GM03348 (cell line): ENCODE data around the gene NTPCR.
"Not testable (repeated sequence)": the region's sequence is repeated elsewhere in the genome, so short reads cannot be mapped to it uniquely, and the experiment has no call there.

Experiments used
- DNase-seq: peaks from one replicate; pipeline ENCODE4 v3.0.0; 2012; ENCODE audit warnings: low spot score

Gene NTPCR, protein sequence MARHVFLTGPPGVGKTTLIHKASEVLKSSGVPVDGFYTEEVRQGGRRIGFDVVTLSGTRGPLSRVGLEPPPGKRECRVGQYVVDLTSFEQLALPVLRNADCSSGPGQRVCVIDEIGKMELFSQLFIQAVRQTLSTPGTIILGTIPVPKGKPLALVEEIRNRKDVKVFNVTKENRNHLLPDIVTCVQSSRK

GRCh38 chr1:232950197-232951176 is at the start of gene NTPCR:
Gene NTPCR, plus strand, starts transcription at chr1:232950611. Its CDS starts 100 bp downstream, at chr1:232950711.
- DNase-seq, result peak; percentile 100

DNA sequence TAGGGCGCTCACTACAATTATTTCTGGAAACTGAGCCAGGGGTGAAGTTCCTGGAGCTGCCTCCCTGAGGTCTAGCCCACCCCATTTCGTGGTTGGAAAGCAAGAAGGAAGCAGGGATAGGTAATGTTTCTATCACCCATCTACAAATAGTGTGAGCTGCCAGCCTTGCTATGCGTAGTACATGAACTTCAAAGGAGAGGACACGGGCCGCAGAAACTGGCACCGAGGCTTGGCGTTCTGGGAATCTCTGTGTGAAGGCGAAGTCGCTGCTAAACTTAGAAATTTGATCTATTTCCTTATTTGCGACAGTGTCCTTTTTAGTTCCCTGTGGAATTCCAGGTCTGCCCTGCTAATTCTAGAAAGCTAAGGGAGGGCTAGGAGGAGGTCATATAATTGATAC is 49.6 kb upstream of the NTPCR start:
- DNase-seq, result no peak

- no peak for DNase-seq
These were observed 49.2 kb upstream of the NTPCR start for GRCh38 chr1:232901255-232901654.

GRCh38 chr1:232902774-232903350 is 47.5 kb upstream of the NTPCR start:
- no peak for DNase-seq

GRCh38 chr1:232904131-232904530 is 46.3 kb upstream of the NTPCR start:
- no peak for DNase-seq

DNA sequence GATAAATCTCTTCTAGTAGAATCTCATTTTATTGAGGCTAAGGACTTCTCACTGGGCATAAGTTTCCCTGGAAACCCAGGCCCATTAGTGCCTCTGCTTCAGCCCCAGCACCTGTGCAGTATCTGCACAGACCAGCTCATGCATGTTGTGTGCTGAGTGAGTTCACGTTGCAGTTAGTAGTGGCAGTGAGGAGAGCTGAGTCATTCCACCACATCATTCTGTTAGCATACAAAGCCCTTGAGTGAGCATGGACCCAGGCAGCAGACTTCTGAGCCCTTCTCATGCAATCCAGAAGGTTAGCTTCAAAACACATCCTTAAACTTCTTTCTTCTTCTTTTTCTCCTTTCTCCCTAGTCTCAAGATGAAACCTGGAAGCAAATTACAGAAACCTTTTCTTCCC is 45.8 kb upstream of the NTPCR start:
- DNase-seq, result peak; percentile 46

- DNase-seq, result no peak
These were observed 44.9 kb upstream of the NTPCR start for GRCh38 chr1:232905331-232906034.

- DNase-seq, result no peak
These were observed 44.0 kb upstream of the NTPCR start for GRCh38 chr1:232906441-232906840.

- no peak for DNase-seq
These were observed 41.6 kb upstream of the NTPCR start for GRCh38 chr1:232908831-232909230.

DNA sequence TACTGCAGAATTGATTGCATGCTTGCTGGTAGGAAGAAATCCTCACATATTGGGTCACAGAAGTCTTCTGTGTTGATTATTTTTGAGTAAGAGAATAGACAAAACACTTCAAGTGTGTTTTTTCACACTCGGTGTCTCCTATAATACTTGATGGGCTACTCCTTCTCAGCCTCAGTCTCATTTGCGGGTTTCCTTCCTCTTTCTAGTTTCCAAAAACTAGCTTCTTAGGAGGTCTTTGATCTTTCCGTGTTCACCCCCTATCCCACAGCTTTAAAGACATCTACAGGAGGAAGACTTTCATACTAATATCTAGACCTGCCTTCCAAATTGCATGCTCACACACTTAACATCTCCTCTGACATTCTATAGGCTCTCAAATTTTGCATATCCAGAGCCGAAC is 40.7 kb upstream of the NTPCR start:
- DNase-seq, result no peak

DNA sequence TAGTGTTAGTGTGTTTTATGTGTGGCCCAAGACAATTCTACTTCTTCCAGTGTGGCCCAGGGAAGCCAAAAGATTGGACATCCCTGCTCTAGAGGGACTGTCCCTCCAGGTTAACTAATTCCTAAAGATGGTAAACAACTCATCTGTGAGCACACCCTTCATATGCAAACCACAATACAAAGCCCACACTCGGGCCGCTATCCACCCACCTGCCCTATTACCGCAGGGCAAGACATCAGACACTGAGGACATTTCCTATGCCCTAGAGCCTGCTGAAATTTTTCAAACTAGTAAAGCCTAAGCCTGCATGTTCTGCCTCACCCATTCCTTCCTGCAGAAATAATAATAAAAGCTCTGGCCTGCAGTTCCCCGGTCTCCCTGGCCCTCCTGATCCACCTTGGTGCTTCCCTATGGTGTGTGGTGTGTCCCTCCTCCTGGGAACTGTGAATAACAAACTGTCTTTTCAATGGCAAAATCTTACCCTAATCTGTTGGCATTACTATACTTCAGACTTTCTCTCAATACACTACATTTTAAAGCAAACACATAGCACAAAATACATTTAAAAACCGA is 39.3 kb upstream of the NTPCR start:
- DNase-seq, result no peak

GRCh38 chr1:232912845-232913580 is 37.4 kb upstream of the NTPCR start:
- DNase-seq, result no peak

DNA sequence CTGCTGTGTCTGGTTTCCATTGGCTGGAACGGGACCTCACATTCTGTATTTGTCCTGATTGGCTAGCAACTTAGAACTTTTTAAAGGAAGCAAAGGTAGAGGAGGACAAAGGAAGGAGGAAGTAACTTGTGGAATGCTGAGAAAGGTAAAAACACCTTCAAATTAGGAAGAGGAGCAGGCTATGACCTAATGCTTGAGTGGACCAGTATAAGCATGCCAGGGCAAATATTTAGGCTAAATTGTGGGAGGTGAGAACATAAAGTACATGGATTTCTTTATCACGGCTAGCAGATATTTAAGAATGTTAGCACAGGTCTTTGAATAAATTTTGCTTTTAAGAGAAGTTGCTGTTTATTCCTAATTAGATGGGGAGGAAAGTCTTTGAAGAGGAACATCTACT is 36.1 kb upstream of the NTPCR start:
- not testable (repeated sequence) for DNase-seq

GRCh38 chr1:232915212-232915611 is 35.2 kb upstream of the NTPCR start:
- no peak for DNase-seq

GRCh38 chr1:232917053-232917452 is 33.4 kb upstream of the NTPCR start:
- no peak for DNase-seq

DNA sequence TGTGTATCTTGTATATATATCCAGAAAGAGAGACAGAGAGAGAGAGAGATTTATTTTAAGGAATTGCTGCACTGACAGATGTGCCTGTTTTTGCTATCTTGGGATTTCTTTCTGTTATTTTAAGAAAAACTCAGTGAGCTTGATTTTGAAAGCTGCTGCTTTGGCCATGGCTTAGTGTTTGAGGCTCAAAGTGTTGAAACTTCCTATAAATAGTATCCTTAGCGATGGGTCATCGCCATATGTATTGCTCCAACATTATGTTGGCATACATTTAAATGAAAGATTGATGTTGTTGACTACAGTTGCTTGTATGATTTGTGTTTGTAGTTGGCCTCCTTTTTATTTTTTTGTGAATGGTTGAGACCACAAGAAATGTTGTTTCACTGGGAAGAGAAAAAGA is 29.0 kb upstream of the NTPCR start:
- no peak for DNase-seq

DNA sequence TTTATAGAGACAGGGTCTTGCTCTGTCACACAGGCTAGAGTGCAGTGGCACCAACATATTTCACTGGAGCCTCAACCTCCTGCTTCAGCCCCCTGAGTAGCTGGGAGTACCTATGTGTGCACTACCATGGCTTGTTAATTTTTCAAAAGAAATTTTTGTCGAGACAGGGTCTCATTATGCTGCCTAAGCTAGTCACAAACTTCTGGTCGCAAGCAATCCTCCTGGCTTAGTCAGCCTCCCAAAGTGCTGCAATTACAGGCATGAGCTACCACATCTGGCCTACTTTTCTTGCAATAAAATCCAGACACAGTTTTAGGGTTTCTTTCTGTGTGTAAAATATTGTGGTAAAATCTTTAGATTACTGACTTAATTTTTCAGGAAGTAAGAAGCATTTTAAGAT is 27.9 kb upstream of the NTPCR start:
- DNase-seq, result no peak

- DNase-seq, result no peak
These were observed 26.5 kb upstream of the NTPCR start for GRCh38 chr1:232923739-232924386.

GRCh38 chr1:232924874-232925273 is 25.5 kb upstream of the NTPCR start:
- DNase-seq, result no peak

- DNase-seq, result no peak
These were observed 24.8 kb upstream of the NTPCR start for GRCh38 chr1:232925421-232926220.
